SK-N-SH (cell line): ENCODE measurements around the gene ATP2A1. TPM values are rescaled to one million over a fixed set of nuclear protein-coding genes. Genes with fewer than 3 reads are reported as not detected.

Experiments used
- CTCF ChIA-PET: fragments of 300-600, 350-600 bp; formaldehyde crosslinking; extraction: SDS; loops from one replicate; lab custom pipeline; 2021; lab: Yijun Ruan, JAX
- POLR2A ChIA-PET: fragments of 350-600 bp; sonication (Branson Sonifier 250); formaldehyde crosslinking; extraction: SDS; loops from one replicate; lab custom pipeline; 2020; ENCODE audit warnings: antibody characterized with exemption, inconsistent platforms; lab: Yijun Ruan, JAX
- DNase-seq: peaks from one replicate; pipeline ENCODE4 v3.0.0; 2012
- H2AFZ ChIP-seq: fragments of 200-600 bp; sonication (generic); 2 replicates; pipeline ENCODE4 v1.8.1; 2016; ENCODE audit warnings: antibody characterized with exemption, mild to moderate bottlenecking, low read depth
- H3F3A ChIP-seq: fragments of 200-600 bp; sonication (generic); replicated peaks from 2 replicates; pipeline ENCODE3; 2016; ENCODE audit warnings: antibody characterized with exemption, mild to moderate bottlenecking; ENCODE audit not compliant: insufficient read depth
- H3K27ac ChIP-seq, 2 experiments: fragments of 200-500 bp in 1 of 2; fragments of 200-600 bp in 1 of 2; sonication (Bioruptor generic) in 1 of 2; sonication (generic), shearing (Covaris generic) in 1 of 2; 2 replicates each; pipeline versions ENCODE4 v1.5.1 to v1.6.1; 2014 to 2016; ENCODE audit warnings: low read depth in 2 of 2, inconsistent platforms in 1 of 2, low read length in 1 of 2, mild to moderate bottlenecking in 1 of 2, mixed read lengths in 1 of 2
- H3K27me3 ChIP-seq: fragments of 200-600 bp; sonication (generic), shearing (Covaris generic); 2 replicates; pipeline ENCODE4 v1.6.1; 2016; ENCODE audit warnings: mixed run types; ENCODE audit not compliant: insufficient read depth
- H3K36me3 ChIP-seq, 2 experiments: fragments of 200-500 bp in 1 of 2; fragments of 200-600 bp in 1 of 2; sonication (Bioruptor generic) in 1 of 2; sonication (generic) in 1 of 2; replicated peaks in 1 of 2; 2 replicates each; pipeline versions ENCODE3 to v1.5.1; 2014 to 2016; ENCODE audit warnings: low read length in 1 of 2, mild to moderate bottlenecking in 1 of 2; ENCODE audit not compliant: insufficient read depth in 2 of 2, control insufficient read depth in 1 of 2
- H3K4me1 ChIP-seq, 2 experiments: fragments of 200-500 bp in 1 of 2; fragments of 200-600 bp in 1 of 2; sonication (Bioruptor generic) in 1 of 2; sonication (generic), shearing (Covaris generic) in 1 of 2; 2 replicates each; pipeline versions ENCODE4 v1.5.1 to v1.6.1; 2014 to 2016; ENCODE audit warnings: low read depth in 1 of 2, low read length in 1 of 2, mixed run types in 1 of 2; ENCODE audit not compliant: insufficient read depth in 2 of 2, control insufficient read depth in 1 of 2
- H3K4me2 ChIP-seq: fragments of 200-600 bp; sonication (generic), shearing (Covaris generic); 2 replicates; pipeline ENCODE4 v1.6.1; 2017; ENCODE audit warnings: mixed run types
- H3K4me3 ChIP-seq, 2 experiments: fragments of 200-500 bp in 1 of 2; fragments of 200-600 bp in 1 of 2; sonication (Bioruptor generic) in 1 of 2; sonication (generic), shearing (Covaris generic) in 1 of 2; 2 replicates each; pipeline versions ENCODE4 v1.5.1 to v1.8.1; 2014 to 2016; ENCODE audit warnings: low read depth in 2 of 2, inconsistent platforms in 1 of 2, low read length in 1 of 2, mild to moderate bottlenecking in 1 of 2, mixed read lengths in 1 of 2, moderate library complexity in 1 of 2
- H3K79me2 ChIP-seq: fragments of 200-600 bp; sonication (generic); 2 replicates; pipeline ENCODE4 v1.8.1; 2017; ENCODE audit warnings: mild to moderate bottlenecking; ENCODE audit not compliant: insufficient read depth
- H3K9ac ChIP-seq: fragments of 200-600 bp; sonication (generic); 2 replicates; pipeline ENCODE4 v1.6.1; 2017; ENCODE audit warnings: mixed run types
- H3K9me2 ChIP-seq: fragments of 200-600 bp; sonication (generic); 2 replicates; pipeline ENCODE4 v1.6.1; 2017; ENCODE audit warnings: mixed run types
- H3K9me3 ChIP-seq: fragments of 200-600 bp; sonication (generic); 2 replicates; pipeline ENCODE4 v1.6.1; 2017; ENCODE audit warnings: mixed run types, mild to moderate bottlenecking, moderate library complexity
- H4K20me1 ChIP-seq: fragments of 200-600 bp; sonication (generic); 2 replicates; pipeline ENCODE4 v1.6.1; 2017; ENCODE audit warnings: mild to moderate bottlenecking, mixed run types; ENCODE audit not compliant: insufficient read depth
- CHD2 ChIP-seq: fragments of 150-350 bp; IDR thresholded peaks from 2 replicates; pipeline ENCODE4 v1.6.1; 2018; ENCODE audit warnings: low read length; ENCODE audit not compliant: partially characterized antibody
- ELF1 ChIP-seq: IDR thresholded peaks from 2 replicates; pipeline ENCODE4 v1.4.0; 2012
- EP300 ChIP-seq, 2 experiments: IDR thresholded peaks; 2 replicates each; pipeline versions ENCODE4 v1.4.0 to v1.6.1; 2012; ENCODE audit warnings: borderline replicate concordance in 1 of 2, low read depth in 1 of 2, low read length in 1 of 2
- FOXJ3 ChIP-seq: sonication (generic); formaldehyde crosslinking; IDR thresholded peaks from 2 replicates; pipeline ENCODE4 v1.5.1; 2020; ENCODE audit warnings: mild to moderate bottlenecking, missing genetic modification reagents
- FOXM1 ChIP-seq: IDR thresholded peaks from 2 replicates; pipeline ENCODE4 v1.4.0; 2012; ENCODE audit warnings: low read depth, mild to moderate bottlenecking
- GABPA ChIP-seq: IDR thresholded peaks from 2 replicates; pipeline ENCODE4 v1.4.0; 2012; ENCODE audit warnings: low read depth, mild to moderate bottlenecking
- GATA2 ChIP-seq: sonication (generic); formaldehyde crosslinking; IDR thresholded peaks from 2 replicates; pipeline ENCODE4 v1.5.0; 2020; ENCODE audit warnings: mild to moderate bottlenecking, missing genetic modification reagents
- JUND ChIP-seq: IDR thresholded peaks from 2 replicates; pipeline ENCODE4 v1.4.0; 2012
- MAX ChIP-seq: IDR thresholded peaks from 2 replicates; pipeline ENCODE4 v1.4.0; 2012; ENCODE audit warnings: low read depth
- MEF2A ChIP-seq: IDR thresholded peaks from 2 replicates; pipeline ENCODE4 v1.4.0; 2012; ENCODE audit warnings: low read depth, borderline replicate concordance
- NRF1 ChIP-seq: IDR thresholded peaks from 2 replicates; pipeline ENCODE4 v1.6.1; 2012; ENCODE audit warnings: low read depth, mild to moderate bottlenecking, low read length
- POLR2AphosphoS5 ChIP-seq: IDR thresholded peaks from 2 replicates; pipeline ENCODE4 v1.6.1; 2012; ENCODE audit warnings: low read depth, low read length
- RAD21 ChIP-seq: IDR thresholded peaks from 2 replicates; pipeline ENCODE4 v1.6.1; 2012; ENCODE audit warnings: mild to moderate bottlenecking, low read length
- REST ChIP-seq: IDR thresholded peaks from 2 replicates; pipeline ENCODE4 v1.6.1; 2012; ENCODE audit warnings: mild to moderate bottlenecking, low read depth, low read length, moderate library complexity
- RXRA ChIP-seq: IDR thresholded peaks from 2 replicates; pipeline ENCODE4 v1.4.0; 2012; ENCODE audit warnings: low read depth, mild to moderate bottlenecking, borderline replicate concordance
- TEAD4 ChIP-seq: IDR thresholded peaks from 2 replicates; pipeline ENCODE4 v1.4.0; 2012; ENCODE audit warnings: mild to moderate bottlenecking, borderline replicate concordance; ENCODE audit not compliant: insufficient read depth
- USF2 ChIP-seq: fragments of 150-350 bp; IDR thresholded peaks from 2 replicates; pipeline ENCODE4 v1.6.1; 2017; ENCODE audit warnings: antibody characterized with exemption, low read length, low read depth, borderline replicate concordance
- YY1 ChIP-seq: IDR thresholded peaks from 2 replicates; pipeline ENCODE4 v1.4.0; 2012; ENCODE audit warnings: low read depth, mild to moderate bottlenecking
- WGBS: methylation state at CpG from one replicate; pipeline ENCODE4 v1.1.6; 2017; ENCODE audit warnings: low lambda C conversion rate; 5-methylcytosine and 5-hydroxymethylcytosine counted together
- polyA plus RNA-seq, 3 experiments: library from polyadenylated mRNA; depleted of rRNA; stranded (reverse); fragments of >200 nt; gene quantifications; 2 replicates each; pipeline ENCODE4 v1.2.3, GENCODE V29; 2012
- TF ChIP-seq, protein P1 (sequence below): fragments of 200-600 bp; sonication (generic); IDR thresholded peaks from 2 replicates; pipeline ENCODE4 v1.6.1; 2017; ENCODE audit warnings: antibody characterized with exemption, mild to moderate bottlenecking, moderate library complexity

ATP2A1 gene
- polyA plus RNA-seq, 1 of the 3 experiments (the other 2 are of a cell fraction): 3.0 TPM

GRCh38 chr16:28869201-28869600, 9.1 kb upstream of the ATP2A1 start:
- H3K9me3 ChIP-seq: no peaks in the 10 kb centered on the region
- no peaks in the 10 kb centered on the region for H3F3A ChIP-seq
- no peaks in the 10 kb centered on the region for H3K9me2 ChIP-seq
- TF ChIP-seq POLR2AphosphoS5 (no peak), ELF1 (no peak), JUND (no peak), NRF1 (no peak), FOXM1 (no peak), USF2 (no peak), GATA2 (CRISPR knock-in tag) (no peak), YY1 (no peak), EP300 (IDR thresholded peaks at IDR 0.05; ENCODE audit: borderline replicate concordance in 1 of 2, low read depth in 1 of 2, low read length in 1 of 2) (no peak), MAX (no peak), RAD21 (no peak), TEAD4 (no peak), RXRA (no peak)
- TF ChIP-seq, protein P1, sequence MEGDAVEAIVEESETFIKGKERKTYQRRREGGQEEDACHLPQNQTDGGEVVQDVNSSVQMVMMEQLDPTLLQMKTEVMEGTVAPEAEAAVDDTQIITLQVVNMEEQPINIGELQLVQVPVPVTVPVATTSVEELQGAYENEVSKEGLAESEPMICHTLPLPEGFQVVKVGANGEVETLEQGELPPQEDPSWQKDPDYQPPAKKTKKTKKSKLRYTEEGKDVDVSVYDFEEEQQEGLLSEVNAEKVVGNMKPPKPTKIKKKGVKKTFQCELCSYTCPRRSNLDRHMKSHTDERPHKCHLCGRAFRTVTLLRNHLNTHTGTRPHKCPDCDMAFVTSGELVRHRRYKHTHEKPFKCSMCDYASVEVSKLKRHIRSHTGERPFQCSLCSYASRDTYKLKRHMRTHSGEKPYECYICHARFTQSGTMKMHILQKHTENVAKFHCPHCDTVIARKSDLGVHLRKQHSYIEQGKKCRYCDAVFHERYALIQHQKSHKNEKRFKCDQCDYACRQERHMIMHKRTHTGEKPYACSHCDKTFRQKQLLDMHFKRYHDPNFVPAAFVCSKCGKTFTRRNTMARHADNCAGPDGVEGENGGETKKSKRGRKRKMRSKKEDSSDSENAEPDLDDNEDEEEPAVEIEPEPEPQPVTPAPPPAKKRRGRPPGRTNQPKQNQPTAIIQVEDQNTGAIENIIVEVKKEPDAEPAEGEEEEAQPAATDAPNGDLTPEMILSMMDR: no peak
- TF ChIP-seq, all 33 proteins: peak for 0
- no peak overlapping the region for H3K9ac ChIP-seq
- no peak overlapping the region for H2AFZ ChIP-seq
- H4K20me1 ChIP-seq: 0 out of 2 replicates have a peak, but pooled peaks cover 5% of the 10 kb centered on the region
- H3K4me1 ChIP-seq: peaks cover 7 to 13% of the 10 kb centered on the region in 2 experiments; a peak in 2 of 4 replicates
- peaks cover 25% of the 10 kb centered on the region for H3K79me2 ChIP-seq
- no peak for DNase-seq
- no peak overlapping the region for H3K4me2 ChIP-seq
- ChIA-PET CTCF (interaction anchor here (1.8 kb wide), 1 partner anchor 76 kb away, joined by 4 read pairs; no protein-coding TSS in a partner anchor), POLR2A (no interaction called here)
- H3K27me3 ChIP-seq: no peaks in the 10 kb centered on the region
- no peak overlapping the region for H3K27ac ChIP-seq
- 97% methylated on average over 4 of the region's 11 CpGs for WGBS
- no peak overlapping the region for H3K4me3 ChIP-seq
- peaks cover 12 to 64% of the 10 kb centered on the region in 2 experiments for H3K36me3 ChIP-seq

- Histone ChIP-seq H3K9ac (no peak overlapping the region), H3K9me3 (no peaks in the 10 kb centered on the region), H3K4me2 (no peak overlapping the region), H3K79me2 (peaks cover 5% of the 10 kb centered on the region; the same call in 1 of the 2 replicates), H3K27ac (no peak overlapping the region), H3F3A (peaks cover 4% of the 10 kb centered on the region), H3K4me3 (no peak overlapping the region), H3K27me3 (no peaks in the 10 kb centered on the region), H4K20me1 (no peaks in the 10 kb centered on the region), H2AFZ (no peak overlapping the region), H3K36me3 (peaks cover 4 to 61% of the 10 kb centered on the region in 2 experiments), H3K9me2 (no peaks in the 10 kb centered on the region), H3K4me1 (no peaks in the 10 kb centered on the region)
- ChIA-PET POLR2A (no interaction called here), CTCF (interaction anchor here (0.8 to 2.5 kb wide), 10 partner anchors 10 to 74 kb away, joined by 3 to 15 read pairs (median 3); partner anchors contain the start of gene SH2B1)
- DNase-seq: no peak
- TF ChIP-seq, protein P1: no peak
- TF ChIP-seq GATA2 (CRISPR knock-in tag): no peak
- no peak for TF ChIP-seq GABPA
- TF ChIP-seq MEF2A: no peak
- no peak for TF ChIP-seq JUND
- no peak for TF ChIP-seq CHD2
- TF ChIP-seq RXRA: no peak
- no peak for TF ChIP-seq FOXM1
- no peak for TF ChIP-seq FOXJ3 (CRISPR knock-in tag)
- TF ChIP-seq REST: no peak
- WGBS: 84% methylated on average over 10 of the region's 15 CpGs
These were observed 5.3 kb upstream of the ATP2A1 start for GRCh38 chr16:28872952-28873351.
